Endometrial microvascular endothelial cells (primary cell): ENCODE results near the gene IFRD2. TPM values are rescaled to one million over a fixed set of nuclear protein-coding genes. Genes with fewer than 3 reads are reported as not detected.
"Not testable (repeated sequence)": the region's sequence is repeated elsewhere in the genome, so short reads cannot be mapped to it uniquely, and the experiment has no call there.

Source experiments
- in situ Hi-C: cut with HindIII; loops from 2 replicates; pipeline ENCODE4 v1.10.0; 2017; ENCODE audit warnings: low sequenced_read_pairs, low pct_unique_long_range_greater_than_20kb; ENCODE audit errors: inconsistent ontology term
- total RNA-seq: library from RNA; depleted of rRNA; stranded (reverse); fragments of >200 nt; gene quantifications from one replicate; pipeline ENCODE4 v1.2.3, GENCODE V29; 2015; ENCODE audit errors: inconsistent ontology term

The IFRD2 gene
- total RNA-seq, 1 donor from 2014 or later: 188 TPM

DNA sequence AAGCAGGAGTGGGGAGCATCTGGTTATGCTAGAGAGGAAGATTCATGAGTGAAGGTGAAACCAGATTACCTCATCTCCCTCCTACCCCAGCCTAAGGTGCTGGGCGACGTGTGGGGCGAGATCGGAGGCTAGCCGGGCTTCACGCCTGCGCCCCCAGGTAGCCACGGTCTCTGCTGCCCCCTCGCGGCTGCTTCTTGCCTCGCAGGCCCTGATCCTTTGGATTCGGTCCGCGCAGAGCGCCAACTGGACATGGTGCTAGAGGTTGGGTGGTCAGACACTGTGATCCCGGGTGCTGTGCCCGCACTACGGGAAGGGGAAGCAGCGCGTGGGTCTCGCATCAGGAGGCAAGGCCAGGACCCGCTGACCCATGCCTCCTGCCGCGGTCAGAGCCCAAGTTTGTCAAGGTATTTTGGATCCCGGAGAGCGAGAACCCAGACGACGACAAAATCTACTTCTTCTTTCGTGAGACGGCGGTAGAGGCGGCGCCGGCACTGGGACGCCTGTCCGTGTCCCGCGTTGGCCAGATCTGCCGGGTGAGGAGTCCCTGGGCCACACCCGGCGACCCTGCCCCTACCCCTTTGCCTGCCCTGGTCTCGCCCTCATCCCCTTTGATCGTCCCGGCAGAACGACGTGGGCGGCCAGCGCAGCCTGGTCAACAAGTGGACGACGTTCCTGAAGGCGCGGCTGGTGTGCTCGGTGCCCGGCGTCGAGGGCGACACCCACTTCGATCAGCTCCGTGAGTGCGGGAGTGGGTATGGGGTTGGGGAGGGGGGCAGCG is 19.1 kb downstream of the IFRD2 start:
- in situ Hi-C loops: no loop called here

DNA sequence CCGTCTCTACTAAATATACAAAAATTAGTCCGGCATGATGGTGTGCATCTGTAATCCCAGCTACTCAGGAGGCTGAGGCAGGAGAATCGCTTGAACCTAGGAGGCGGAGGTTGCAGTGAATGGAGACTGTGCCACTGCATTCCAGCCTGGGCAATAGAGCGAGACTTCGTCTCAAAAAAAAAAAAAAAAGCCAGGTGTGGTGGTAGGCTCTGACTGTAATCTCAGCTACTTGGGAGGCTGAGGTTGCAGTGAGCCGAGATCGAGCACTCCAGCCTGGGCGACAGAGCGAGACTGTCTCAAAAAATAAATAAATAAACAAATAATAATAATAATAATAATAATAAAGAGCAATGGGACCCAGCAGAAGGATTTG is 19.7 kb downstream of the IFRD2 start:
- in situ Hi-C loops: not testable (repeated sequence)

DNA sequence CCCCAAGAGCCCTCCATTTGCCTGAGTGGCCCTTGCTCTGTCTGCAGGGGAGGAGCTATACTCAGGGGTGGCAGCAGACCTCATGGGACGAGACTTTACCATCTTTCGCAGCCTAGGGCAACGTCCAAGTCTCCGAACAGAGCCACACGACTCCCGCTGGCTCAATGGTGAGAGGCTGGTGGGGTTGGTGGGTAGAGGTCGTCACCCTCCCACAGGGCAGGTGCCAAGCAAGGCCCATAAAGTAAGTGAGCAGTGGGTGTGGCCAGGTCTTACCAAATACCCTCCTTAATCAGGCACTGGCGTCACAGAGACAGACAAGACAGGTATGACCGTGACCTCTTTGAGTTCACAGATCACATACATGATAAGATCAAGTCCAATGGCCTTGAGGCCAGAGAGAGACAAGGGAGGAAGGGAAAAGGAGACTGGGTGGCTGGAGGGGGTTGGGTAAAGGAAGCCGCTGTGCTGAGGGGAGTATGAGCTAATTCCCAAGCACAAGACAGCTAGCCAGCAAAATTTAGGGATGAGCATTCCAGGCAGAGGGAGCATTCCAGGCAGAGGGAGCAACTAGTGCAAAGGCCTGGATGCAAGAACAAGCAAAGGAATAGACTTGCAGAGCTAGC is 20.8 kb downstream of the IFRD2 start:
- in situ Hi-C loops: no loop called here

DNA sequence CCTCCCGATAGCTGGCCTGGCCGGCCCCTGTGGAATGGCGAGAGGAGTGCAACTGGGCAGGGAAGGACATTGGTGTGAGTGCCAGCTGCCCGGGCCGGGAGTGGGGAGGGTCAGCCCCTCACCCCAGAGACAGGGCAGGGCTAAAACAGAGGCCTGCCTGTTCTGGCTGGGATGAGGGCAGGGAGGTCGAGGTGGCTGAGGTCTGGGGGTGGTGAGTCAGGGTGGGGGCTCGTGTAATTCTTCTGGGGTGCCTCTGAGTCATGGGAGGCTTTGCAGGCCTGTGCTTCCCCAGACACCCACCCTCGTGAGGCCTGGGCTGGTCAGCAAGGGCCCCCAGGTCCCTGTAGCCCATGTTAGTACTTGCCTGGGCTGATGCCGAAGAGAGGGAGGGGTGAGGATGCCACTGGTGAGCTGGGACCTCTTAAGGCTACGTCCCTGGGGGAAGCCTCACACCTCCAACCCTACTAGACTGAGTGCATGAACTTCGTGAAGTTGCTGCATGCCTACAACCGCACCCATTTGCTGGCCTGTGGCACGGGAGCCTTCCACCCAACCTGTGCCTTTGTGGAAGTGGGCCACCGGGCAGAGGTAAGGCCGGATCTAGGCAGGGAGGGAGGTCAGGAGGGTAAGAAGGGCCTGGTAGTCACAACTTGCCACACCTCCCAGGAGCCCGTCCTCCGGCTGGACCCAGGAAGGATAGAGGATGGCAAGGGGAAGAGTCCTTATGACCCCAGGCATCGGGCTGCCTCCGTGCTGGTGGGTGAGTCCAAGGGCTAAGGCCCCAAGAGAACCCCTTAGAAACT is 21.6 kb downstream of the IFRD2 start:
- in situ Hi-C loops: no loop called here

DNA sequence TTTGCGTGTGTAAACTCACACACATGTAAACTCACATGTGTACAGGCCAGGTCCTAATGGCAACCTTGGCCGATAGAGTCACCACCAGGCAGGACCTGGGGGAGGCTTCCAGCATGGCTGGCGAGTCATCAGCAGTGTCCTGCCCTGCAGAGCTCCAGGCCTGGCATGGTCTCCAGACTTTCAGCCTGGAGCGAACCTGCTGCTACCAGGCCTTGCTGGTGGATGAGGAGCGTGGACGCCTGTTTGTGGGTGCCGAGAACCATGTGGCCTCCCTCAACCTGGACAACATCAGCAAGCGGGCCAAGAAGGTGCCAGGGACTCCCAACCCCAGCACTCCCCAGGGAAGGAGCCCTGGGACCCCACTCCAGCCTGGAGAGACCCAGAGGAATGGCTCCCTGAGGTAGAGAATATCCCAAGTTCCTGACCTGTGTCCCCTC is 22.2 kb downstream of the IFRD2 start:
- in situ Hi-C loops: no loop called here

DNA sequence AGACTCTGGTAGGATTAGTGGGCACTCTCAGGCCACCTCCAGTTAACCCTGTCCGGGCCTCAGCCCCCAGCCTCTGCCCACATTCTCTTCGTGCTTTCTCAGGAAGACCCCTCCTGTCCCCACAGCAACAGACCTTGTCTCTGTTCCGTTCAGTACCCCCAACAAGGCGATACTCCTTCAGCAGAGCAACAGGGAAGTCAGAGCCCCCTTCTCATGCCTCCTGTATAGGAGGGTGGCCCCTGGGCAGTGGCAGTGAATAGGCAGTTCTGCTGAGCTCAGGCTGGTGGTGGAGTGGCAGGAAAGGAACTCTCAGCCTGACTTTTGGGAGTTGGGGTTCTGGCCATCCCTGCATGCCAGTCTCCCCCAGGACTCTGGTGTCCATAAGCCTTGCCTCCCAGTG is 22.8 kb downstream of the IFRD2 start:
- in situ Hi-C loops: no loop called here

DNA sequence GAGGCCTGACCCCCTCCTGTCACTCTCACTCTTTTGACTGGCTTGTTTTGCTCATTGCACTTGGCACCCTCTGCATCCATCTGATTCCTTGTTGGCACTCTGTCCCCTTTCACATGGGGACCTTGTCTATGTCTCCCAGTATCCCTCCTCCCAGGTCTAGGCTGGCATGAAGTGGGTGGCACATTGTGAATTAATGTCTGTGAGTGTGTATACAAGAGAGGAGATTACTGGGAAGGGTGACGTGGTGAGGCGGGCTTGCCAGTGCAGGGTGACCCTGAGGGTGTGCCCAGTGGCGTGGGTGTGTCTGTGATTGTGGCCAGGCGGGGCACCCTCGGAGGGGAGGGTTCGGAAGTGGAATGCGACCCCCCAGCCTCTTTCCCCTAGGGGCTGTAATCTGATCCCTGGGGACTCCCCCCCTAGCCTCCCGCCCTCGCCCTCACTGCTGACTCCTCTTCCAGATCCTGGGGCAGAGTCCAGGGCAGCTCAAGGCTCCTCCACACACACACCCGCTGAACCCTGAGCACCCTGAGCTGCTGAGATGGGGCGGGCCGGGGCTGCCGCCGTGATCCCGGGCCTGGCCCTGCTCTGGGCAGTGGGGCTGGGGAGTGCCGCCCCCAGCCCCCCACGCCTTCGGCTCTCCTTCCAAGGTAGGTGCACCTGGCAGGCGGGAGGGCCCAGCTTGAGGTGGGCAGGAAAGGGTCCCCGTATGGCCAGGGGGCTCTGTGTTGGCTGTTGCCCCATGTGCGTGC is 23.4 kb downstream of the IFRD2 start, which contains the start of gene SEMA3B:
TSS of gene SEMA3B (plus strand) at position 445 of the 749 bp plus-strand sequence. CDS start at position 539, 94 bp downstream.
- in situ Hi-C loops: no loop called here

DNA sequence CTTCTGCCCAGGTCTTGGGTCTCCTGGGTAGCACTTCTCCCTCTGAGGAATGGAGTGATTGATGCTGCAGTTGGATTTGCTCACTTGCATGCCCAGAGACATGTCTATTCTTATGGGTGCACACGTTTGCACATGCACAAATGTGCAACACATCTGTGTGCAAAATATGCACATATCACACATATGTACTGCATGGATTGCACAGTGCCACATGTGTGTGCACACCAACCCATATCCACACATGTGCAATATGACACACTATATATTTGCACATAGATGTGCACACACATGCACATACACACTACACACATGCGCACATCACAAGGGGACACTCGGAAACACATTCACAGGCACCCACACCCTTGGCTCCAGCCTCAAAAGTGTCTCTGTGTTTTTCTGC is 24.0 kb downstream of the IFRD2 start:
- in situ Hi-C loops: no loop called here

DNA sequence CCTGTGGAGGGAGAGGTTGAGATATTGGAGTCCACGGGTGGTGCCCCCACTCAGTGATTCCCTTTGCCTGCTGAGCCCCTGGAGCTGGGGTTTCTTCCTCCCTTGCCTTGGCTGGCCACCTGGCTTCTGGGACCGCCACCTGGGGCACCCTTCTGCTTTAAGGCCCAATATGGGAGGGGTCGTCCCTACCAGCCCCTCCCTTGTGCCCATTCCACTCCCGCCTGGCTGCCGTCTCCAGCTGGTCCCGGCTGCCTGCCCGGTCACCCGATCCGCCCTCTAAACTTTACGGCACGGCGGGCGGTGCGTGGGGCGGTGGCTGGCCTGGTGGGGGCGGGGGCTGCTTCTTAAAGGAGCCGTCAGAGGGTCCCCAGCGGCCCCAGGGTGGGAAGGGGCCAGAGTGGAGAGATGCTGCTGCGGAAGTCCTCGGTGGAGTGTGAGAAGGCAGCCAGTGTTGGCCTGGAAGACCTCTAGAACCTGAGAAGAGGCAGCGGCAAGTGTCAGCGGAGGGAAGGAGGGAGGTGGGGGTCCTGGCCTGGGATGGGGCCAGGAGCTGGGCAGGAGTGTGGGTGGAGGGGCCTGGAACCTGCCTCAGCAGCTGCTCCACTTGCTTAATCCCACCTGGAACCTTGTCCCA is 24.8 kb downstream of the IFRD2 start:
- in situ Hi-C loops: no loop called here

DNA sequence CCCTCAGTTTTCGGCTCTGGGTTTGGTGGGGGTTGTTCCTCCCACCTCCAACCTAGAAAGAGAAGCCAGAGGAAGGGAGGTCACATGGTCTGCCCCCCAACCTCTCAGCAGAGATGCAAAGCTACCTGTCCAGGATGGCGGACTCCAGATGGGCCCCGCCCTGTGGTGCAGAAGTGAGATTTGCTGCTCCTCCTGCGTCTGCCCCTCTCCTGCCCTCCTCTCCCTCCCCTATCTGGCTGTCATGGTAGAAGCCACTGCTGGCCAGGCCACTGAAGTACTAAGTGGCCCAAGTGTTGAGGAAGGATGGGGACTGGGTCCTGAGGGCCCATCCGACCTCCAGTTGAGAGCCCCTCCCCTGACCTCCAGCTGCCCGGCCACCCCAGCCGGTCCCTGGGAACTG is 25.4 kb downstream of the IFRD2 start:
- in situ Hi-C loops: no loop called here

DNA sequence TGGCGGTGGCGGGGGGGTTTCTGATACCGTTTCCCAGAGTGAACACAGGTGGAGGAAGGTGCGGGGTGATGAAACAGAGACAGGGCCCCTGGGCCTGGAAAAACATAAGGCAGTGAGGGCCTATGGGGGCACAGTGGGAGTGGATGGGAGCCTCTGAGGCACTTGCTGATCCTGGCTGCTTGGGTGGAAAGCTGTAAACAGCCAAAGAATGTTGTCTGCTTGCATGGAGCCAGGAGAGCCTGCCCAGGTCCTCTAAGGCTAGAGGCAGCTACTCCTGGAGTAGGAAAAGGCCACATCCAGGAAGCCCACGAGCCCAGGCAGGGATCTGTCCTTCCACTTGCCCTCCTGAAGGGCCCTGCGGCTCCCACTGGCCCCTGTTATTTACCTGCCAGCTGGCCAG is 26.2 kb downstream of the IFRD2 start:
- in situ Hi-C loops: no loop called here

DNA sequence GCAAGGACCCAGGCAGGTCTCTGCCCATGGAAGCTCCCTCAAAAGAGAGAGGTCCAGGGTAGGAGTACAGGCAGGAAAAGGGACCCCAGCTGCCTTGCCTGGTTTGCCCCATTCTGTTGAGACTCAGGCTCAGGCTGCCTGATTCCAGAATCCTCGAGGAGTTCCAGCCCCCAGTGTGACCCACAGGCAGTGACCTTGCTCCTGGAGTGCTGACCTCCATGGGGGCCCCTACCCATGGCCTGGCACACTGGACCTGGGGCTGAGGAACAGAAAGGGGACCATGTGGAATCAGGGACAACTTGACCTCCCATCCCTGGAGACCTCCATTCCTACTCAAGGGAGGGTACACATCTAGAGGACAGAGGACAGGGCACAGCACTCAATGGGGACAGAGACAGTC is 26.7 kb downstream of the IFRD2 start:
- in situ Hi-C loops: no loop called here

DNA sequence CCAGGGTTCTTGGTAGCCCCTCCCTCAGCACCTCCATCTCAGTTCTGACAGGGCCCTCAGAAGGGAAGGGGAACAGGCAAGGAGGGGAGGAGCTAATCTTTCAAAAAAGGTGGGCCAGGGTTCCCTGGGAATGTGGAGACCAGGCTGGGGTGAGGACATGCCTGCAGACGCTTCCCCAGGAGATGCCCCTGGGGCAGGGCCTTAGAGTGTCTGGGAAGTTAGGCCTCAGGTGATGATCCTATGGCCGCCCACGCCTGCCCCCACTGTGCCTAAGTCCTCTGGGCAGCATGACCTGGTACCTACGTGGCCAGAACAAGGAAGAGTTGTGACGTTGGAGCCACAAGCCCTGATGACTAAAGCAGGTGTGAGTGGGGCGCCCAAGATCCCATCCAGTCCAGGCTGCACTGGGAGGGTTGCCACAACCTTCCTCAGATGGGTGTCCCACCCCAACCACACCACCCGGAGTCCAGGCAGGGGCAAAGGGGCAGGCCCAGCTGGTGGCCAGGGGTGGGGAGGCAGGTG is 27.2 kb downstream of the IFRD2 start:
- in situ Hi-C loops: no loop called here

DNA sequence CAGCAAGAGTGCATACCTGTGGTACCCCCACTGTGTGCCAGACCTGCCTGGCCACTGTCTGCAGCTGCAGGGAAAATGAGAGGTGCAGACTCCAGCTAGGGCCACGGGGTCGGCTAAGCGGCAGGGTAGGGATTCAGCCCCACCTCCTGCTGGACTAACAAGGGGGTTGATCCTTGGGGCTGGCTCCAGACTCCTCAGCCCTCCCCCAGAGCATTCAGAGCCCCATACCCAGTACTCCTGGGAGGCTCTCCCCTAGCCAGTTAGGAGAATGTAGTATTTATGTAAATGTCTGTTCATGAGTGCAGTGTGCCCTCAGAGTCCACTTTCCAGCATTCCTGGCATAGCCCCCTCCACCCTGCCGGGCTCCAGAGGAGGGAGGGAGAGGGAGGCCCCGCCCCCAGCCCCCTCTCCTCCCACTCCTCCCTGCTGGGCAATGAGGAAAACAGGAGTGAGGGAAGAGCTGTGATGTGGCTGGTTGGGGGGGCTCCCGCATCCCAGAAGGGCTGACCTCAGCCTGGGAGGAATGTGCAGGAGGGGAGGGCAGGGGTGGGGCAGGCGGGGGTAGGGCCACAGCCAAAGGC is 27.8 kb downstream of the IFRD2 start:
- in situ Hi-C loops: no loop called here

DNA sequence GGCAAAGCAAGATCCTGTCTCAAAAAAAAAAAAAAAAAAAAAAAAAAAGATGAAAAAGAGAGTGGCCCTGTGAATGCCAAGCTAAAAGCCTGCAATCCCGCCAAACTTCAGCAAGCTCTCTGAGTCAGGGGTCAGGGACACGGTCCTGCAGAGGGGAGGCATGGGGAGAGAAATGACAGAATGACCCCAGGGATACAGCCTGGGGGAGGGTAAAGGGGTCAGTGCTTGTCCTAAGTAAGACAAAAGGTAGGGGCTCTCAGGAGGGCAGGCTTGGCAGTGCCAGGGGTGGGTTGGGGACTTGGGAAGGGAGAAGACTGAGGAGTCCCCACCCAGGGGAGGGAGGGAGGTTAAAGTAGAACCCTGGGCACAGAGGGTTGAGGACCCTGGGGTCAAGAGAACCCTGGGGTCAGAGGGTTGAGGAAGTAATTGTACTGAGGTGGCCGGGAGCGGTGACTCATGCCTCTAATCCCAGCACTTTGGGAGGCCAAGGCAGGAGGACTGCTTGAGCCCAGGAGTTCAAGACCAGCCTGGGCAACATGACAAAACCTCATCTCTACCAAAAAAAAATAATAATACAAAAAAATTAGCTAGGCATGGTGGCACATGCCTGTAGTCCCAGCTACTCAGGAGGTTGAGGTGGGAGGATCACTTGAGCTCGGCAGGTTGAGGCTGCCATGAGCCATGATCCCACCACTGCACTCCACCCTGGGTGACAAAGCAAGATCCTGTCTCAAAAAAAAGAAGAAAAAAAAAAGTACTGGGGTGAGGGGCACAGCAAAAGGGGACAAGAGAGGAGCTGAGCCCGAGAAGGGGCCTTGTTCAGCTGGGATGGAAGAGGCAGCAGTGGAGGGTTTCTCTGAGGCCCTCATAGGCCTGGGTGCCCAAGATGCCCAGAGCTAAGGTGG is 28.5 kb downstream of the IFRD2 start:
- in situ Hi-C loops: no loop called here

DNA sequence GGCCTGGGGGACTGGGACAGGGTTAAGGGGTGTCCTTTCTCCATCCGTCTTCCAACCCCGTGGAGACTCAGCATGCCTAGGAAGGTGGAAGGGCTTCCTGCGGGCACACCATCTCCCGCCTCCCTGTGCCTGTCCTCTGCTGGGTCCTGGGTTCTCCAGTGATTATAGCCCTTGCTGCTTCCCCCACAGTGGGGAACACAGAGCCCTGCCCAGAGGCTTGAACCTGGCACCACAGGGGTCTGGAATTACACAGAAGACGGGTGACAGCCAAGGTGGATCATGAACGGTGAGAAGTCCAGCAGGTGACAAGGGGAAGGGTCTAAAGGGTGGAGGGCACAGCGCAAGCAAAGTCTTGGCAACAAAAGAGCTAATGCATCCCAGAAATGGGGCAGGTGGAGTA is 29.5 kb downstream of the IFRD2 start:
- in situ Hi-C loops: no loop called here

DNA sequence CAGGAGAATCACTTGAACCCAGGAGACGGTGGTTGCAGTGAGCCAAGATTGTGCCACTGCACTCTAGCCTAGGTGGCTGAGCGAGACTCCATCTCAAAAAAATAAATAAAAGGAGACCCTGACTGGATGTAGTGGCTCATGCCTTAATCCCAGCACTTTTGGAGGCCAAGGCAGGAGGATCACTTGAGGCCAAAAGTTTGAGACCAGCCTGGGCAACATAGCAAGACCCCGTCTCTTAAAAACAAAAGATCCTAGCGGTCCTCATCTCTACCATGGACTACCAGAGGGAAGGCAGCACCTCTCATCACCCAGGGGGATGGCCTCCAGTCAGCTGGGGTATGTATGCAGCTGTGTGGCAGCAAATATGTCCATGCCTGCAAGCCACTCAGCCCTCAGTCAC is 30.0 kb downstream of the IFRD2 start:
- in situ Hi-C loops: not testable (repeated sequence)
